Right hindlimb (tissue), 1 donor: ENCODE results near the gene OAF.
"Not testable (repeated sequence)": the region's sequence is repeated elsewhere in the genome, so short reads cannot be mapped to it uniquely, and the experiment has no call there.

Source experiments
- DNase-seq: peaks from one replicate; pipeline ENCODE4 v3.0.0-alpha.2; 2018

Gene OAF

DNA sequence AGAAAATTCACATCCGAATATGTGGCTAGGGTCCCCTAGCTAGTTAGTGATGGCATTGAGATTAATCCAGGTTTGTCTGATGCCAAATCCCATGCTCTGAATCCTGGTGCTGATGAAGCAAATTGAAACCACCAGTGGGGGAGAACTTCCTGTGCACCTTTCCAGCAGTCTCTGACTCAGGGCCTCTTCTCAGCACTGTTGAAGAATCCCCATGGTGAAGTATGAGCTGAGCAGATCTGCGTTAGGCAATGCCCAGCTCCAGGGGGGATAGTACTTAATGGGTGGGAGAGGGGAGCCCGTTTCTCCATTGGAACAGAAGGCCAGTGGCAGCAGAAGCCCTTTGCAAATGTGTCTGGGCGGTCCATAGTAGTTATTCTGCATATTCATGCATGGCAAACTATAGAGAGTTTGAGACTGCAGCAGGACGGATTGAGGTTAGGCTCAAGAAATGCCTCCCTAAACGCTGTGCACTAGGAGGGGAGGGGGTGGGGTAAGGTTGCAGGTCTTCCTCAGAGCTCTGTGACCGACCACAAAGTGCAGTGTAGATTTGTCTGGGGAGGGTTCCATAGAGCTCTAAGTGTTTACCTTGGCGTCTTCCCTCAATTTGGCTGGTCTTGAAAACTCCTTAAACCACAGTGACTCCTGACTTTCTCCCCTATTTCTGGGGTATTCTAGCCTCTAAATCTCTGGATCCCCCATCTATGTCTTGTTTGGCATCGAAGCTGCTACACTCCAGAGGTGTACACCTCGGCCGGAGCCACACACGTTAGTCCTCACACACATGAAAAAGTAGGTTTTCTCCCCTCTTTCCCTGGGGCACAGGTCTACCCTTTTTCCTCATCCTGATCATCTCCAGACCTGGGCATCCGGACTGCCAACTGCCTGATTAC is 33.9 kb downstream of the OAF start:
- no peak for DNase-seq

DNA sequence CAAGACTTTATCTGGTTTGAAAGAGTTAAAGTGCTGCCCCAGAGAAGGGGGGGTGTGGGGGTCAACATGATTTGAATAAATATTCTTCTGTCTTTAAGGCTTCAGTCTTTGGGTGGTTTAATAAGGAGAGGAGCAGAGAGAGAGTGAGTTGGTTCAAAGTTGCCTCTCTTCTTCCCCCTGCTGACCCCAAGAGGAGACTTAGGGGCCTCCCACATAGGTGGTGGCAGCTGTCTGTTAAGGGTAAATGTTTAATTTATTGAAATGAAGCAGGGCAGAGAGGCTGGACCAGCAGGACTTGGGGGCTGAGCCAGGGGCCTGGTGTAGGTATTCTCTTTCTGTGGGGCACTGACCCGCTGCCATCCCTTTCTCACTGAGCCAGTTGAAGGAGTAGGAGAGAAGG is 34.6 kb downstream of the OAF start:
- no peak for DNase-seq

DNA sequence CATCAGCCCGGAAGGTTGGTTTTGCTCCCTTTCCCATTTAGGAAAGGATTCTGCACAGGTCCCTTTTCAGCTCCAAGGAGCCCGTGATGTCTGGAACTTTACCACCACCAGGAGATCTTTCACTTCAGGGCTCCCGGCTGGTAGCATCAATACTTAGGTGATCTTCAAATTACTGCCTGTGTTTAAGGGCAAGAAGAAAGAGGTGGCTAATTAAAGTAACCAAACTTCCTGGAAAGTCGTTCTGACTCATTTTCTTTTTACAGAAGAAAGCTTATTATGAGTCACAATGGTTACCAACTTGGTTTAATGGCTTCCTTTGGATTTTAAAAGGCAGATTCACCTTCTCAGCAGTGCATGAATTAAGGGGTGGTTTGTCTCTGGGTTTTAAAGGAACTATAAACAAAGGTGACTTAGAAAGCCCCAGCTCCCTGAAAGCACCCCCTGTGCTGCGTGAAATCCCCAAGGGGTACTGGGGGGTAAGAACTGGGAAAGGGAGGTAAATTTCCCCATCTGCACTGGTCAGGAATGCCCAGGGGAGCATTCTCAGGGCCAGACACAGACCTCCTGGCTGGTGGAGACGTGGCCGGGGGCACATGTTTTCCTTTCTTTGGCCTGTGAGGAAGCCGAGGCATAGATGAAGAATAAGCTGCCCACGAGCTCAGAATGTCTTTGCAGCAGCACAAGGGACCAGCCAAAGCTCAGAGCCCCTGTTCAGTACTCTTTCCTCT is 37.9 kb downstream of the OAF start:
- no peak for DNase-seq

DNA sequence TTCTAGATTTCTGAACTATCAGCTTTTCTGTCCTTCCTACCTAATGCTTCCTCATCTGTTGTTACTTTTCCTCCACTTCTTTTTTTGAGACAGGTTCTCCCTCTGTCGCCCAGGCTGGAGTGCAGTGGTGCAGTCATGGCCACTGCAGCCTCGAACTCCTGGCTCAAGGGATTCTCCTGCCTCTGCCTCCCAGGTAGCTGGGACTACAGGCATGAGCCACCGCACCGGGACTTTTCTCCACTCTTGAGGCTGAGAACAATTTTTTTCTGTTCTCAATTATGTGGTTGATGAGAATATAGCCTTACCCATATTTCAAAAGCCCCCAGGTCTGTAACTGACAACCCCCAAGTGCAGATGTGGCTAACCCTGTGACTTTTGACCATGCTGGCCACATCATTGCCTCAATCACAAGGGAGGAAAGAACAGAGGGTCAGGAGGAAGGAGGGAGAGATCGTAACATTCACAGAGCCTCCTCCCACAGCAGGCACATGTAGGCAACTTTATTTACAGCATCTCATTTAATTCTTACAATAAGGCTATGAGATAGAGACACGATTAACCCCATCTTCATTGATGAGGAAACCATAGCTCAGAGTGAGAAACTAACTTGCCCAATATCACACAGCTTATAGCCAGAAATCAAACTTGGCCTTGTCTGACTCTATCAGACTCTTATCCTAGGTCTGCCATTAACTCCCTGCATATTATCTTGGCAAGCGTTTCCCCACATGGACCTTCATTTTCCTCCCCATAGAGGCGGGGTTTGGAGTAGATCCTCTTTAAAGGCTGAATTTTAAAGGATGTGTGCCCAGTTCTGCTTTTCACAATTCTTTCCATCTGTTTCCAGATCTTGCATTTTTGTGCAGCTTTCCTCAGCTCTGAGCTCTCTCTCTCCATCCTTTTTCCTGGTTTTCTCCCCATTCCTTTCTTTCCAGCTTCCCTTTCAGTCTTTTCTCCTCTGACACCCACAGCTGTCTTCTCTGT is 38.7 kb downstream of the OAF start:
- DNase-seq = no peak

DNA sequence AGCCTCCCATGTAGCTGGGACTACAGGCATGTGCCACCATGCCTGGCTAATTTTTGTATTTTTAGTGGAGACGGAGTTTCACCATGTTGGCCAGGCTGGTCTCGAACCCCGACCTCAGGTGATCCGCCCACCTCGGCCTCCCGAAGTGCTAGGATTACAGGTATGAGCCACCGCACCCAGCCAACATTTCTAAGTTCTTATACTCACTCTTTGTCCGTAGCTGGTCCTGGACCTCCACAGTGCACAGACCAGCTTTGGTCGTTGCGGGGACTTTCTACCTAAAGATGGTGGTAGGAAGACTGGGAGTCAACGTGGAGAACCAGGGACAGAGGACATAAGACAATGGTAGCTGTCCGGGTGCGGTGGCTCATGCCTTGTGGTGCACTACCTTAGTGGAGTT is 42.5 kb downstream of the OAF start:
- DNase-seq = not testable (repeated sequence)

DNA sequence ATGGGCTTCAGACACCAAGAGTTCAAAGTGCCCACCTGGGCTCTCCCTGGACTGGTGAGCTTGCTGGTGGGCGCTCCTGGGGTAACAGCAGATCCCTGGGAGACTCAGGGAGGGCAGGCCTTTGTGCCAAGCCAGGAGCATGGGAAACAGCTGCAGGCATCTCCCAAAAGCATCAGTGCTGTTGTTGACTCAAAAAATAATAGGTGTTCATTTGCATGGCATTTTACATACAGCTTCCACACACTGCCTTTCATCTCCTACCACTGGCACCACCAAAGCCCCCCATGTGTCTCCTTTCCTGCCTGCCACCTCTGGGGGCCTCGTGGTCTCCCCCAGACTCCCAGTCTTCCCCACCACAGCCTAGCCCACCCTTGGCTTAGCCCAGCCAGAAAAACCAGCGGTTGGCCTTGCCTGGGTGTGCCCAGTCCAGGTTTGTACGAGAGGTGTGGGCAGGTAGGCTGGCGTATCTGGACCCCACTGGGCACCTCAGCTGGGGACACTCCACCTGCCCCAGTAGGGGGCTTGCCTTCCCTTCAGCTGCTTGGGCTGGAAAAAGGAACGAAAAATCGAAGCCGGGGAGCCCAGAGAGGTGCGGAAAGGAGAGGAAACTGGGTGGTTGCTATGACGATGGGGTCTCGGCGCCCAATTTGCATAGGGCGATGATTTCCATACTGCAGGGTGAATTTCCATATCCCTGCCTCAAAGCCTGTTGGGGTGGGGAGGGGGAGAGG is 44.1 kb downstream of the OAF start:
- DNase-seq = no peak

DNA sequence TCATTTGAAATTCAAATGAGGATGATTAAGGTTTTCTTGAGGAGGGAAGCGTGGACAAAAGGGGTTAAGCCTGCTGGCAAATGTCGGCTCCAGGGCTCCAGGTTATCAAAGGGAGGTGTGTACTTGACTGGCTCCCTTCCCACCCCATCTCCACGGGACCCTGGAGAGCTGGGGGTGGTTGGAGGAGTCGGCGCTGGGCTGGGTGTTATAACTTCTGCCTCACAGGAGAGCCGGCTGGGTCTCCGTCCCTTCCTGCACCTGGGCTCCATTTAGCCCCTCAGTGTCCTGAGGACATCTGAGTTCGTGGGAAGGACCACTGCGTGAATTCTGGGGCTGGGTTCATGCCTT is 44.7 kb downstream of the OAF start:
- DNase-seq = no peak

DNA sequence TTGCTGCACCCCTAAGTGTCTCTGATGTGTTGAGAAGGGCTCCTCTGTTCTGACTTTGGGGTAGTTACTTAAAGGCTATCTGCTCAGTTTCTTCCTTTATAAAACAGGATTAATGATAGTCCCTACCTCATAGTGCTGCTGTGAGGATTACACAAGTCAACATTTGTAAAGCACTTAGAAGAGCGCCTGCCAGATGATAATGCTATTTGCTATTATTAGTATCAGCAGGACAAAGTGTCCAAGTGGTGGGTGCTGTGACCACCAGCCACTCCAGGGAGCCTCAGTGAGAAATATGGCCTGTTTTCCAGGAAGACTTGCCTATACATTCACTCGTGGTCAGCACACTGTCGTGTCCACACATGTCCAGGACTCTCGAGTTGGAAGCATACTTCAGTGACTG is 45.3 kb downstream of the OAF start:
- DNase-seq = no peak

DNA sequence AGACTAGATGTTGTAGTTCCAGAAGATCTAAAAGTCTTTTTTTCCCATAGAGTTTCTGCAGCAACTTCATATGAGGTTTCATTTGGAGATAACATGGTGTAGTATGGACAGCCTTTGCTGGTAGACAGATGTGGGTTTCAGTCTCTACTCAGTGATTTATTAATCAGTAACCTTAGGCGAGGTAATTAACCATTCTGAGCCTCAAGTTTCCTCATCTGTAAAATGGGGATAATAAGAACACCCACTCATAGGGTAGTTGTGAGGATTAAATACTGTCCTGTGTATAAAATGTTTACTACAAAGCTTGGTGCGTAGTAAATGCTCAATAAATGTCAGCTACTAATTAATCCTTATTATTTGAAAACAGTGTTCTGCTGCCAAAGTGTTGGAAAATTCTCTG is 45.9 kb downstream of the OAF start:
- DNase-seq = no peak

DNA sequence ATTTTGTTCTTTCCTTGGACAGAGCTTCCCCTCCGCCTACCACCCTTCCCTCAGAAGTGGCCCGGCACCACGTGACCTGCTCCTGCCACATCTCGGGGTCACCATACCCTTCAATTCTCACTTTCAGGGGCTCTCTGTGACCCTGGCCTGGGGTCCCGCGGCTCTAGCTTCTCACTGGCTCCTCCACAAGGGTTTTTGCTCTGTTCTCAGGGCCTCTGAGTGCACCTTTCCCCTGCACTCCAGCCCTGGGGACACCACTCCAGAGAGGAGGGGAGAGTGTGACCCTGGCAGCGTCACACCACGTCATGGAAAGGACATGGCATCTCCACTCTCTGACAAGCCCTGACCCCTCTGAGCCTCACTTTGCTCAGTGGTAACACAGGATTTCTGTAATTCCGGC is 46.5 kb downstream of the OAF start:
- no peak for DNase-seq

DNA sequence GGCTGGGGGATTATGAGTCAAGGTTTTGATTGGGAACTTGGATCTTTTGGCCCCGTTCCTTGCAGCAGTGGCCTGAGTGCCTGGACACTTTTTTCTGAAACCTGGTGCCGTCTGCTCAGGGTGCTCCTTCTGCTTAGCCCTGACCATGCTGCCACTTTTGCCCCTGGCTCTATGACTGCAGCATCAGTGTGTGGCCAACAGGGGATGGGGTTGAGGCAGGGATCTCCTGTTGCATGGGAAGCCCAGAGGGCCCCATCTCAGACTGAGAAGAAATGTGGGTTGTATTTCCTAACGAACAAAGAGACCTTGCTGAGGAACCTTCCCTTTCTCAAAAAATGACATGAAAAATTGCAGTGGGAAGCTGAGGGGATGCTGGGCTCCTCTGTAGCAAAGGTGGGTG is 47.8 kb downstream of the OAF start:
- no peak for DNase-seq

DNA sequence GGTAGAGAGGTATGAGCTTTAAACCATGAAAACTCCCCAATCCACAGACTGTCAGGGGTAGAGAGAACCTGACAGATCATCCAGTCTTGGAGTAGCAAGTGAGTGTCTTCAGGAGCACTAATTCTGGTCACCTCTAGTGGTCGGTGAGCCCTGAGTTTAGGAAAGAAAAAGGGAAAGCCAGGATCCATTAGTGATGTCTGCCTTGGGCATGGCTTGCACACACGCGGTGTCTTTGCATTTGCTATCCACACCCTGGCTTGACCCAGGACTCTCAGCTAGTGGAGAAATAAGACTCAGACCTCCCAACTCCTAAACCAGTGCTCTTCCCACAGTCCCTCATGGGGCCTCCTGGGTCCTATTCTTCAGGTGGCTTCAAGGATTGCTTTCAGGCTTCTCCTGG is 48.4 kb downstream of the OAF start:
- no peak for DNase-seq

DNA sequence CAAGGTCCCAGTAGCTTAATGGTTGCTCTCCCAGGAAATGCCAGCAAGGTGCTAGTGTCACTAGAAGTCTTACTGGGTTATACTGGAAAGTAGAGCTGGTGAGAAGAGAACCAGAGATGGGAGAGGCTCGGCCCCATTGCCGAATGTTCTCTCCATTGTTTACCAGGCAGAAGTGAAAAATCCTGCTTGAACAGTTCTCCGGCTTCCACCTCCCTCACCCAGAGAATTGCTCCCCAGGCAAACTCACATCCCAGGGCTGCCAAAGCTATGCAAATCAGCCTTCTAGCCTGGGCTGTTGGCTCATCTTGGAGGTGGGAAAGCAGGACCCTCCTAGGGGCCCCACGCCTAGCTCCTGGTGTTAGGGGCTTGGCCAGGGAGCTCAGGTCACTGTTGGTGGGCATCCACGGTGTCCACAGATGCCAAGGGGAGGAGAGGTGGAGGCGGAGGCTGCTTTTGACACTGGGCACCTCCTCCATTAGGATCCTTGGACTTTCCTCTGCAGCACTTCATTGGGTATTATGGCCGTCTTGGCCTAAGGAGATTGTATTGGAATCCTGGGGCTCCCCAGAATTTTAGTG is 49.2 kb downstream of the OAF start:
- DNase-seq = no peak

DNA sequence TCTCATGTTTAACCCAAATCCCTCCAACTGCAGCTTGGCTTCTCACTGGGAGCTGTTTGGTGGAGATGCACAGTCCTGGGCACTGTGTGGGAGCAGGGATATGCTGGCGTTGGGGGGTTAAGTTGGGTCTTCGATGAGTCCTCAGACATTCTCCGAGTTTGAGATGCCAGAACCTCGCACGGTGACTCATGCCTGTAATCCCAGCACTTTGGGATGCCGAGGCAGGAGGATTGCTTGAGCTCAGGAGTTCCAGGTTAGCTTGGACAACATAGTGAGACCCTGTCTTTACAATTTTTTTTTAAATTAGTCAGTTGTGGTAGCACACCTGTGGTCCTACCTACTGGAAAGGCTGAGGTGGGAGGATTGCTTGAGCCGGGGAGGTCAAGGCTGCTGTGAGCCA is 49.8 kb downstream of the OAF start:
- no peak for DNase-seq

DNA sequence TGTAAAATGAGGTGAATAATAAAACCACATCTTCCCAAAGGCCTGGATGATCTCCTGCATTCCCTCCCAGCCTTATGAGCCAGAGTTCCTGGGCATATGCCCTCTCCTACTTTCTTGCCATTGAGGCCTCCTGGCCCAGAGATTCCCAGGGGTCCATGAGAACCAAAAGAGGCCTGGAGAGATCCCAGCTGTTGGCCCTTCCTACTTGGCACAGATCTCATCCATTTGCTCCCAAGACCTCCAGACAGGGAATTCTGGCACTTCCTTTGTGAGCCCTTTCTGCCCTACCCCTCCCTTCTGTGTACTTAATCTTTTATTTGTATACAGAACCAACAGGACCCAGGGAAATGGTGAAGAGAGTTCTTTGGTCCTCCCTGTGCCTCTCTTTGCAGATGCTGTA is 50.5 kb downstream of the OAF start:
- no peak for DNase-seq

DNA sequence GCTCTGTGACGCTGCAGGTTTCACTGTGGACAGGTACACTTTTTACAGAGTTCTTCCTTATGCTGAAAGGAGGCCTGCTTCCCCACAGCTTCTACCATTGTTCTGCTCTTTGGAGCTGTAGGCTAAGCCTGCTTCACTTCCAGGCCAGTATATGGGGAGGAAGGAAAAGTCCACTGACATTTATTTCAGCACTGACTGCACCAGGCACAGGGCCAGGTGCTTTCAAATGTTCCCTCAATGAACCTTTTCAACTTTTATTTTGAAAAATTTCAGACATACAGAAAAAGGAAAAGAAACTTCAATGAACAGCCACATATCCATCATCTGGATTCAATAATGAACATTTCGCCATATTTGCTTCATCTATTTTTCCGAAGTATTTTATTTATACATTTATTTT is 51.1 kb downstream of the OAF start:
- DNase-seq = no peak

DNA sequence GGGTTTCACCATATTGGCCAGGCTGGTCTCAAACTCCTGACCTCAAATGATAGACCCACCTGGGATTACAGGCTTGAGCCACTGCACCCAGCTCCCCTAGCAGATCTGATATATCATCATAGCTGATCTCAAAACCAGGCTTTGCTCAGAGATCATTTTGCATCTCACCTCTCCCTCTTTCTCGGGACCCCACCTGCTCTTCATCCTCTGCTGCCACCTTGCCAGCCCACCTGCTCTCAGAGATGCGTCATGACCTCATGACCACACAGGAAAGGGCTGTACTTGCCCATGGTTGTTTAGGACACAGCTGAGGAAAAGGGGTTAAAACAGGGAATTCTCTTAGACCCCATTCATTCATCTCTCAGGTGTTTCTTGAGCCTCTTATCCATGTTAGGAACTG is 56.5 kb downstream of the OAF start:
- DNase-seq = no peak

DNA sequence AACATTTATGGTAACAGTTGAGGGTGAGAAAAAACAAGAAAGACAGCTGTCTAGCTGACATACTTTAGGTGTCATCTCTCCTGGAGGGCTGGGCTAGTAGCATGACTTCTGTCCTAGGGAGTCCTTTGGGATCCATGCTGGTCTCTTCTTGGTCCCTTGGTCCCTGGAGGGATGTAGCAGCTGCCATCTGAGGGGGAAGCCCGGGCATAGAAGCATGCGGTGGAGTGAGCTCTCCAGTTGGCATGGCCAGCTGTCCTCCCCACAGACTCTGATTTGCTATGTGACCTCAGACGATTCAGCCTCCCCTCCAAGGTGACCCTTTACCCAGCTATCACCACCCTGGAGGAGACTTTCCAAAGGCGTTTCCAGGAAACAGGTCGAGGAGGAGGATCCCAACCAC is 57.9 kb downstream of the OAF start:
- no peak for DNase-seq

DNA sequence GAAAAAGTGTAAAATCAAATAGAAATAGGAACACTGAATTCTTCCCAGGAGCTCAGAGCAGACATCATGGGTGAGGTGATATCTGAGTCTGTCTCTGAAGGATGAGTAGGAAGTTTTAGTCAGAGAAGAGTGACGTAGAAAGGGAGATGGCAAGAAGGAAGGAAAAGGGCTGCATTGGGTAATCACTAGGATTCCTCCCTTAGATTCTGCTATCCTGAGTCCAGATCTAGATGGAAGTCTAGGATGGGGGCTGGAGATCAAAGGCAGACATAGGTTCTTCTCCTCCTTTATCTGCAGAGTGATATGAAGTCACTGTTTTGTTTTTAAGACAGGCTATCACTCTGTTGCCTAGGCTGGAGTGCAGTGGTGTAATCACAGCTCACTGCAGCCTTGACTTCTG is 59.6 kb downstream of the OAF start:
- DNase-seq = no peak

DNA sequence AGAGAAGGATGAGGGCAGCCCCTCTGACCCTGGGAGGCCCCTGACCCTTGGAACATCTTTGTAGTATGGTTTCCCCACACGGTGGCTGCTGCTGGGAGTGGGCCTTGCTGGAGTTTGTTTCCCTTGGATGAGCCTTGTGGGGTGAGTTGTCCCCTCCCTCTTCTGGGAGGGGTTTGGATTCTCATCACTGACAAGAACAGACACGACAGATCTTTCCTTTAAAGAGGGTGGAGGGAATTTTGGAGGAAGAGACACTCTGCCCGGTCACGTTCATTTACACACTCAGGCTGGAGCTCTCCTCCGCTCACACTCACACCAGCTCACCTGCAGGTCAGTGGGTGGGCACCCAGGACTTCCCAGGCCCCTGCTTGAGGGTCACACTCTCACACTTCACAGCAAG is 60.8 kb downstream of the OAF start:
- DNase-seq = no peak

DNA sequence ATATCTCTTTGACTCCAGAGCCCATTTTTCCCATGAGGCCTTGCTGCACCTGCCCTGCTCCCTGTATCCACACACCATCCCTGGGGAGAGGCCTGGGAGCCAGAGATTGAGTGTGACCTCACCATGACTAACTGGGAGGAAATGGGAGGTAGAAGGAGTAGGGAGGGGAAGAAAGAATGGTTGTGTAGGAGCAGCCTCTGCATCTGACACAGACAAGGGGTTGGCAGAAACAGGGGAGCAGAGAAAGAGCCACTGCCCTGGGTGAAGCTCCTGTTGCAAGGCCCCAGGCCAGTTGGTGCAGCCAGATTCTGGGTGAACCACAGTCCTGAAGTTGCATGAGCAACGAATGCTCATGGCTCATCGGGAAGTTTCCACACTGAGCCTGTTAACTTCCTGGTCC is 61.5 kb downstream of the OAF start:
- no peak for DNase-seq

DNA sequence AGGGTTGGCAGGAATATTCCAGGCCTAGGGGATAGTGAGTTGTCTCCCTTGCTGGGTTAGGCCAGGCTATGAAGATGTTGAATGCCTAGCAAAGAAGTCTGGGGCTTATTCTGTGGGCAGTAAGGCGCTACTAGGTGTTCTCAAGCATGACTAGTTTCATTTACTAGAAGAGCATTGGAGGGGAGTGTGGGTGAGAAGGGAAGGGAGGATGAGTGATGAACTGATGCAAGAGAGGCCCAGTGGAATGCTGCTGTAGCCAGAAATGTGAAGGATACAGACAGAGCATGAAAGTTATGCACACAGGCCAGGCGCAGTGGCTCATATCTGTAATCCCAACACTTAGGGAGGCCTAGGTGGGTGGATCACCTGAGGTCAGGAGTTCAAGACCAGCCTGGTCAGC is 62.6 kb downstream of the OAF start:
- no peak for DNase-seq
